SK-N-SH (cell line): ENCODE measurements around the gene BEST2. TPM values are rescaled to one million over a fixed set of nuclear protein-coding genes. Genes with fewer than 3 reads are reported as not detected.

Experiments
- CTCF ChIA-PET: fragments of 300-600, 350-600 bp; formaldehyde crosslinking; extraction: SDS; loops from one replicate; lab custom pipeline; 2021; lab: Yijun Ruan, JAX
- POLR2A ChIA-PET: fragments of 350-600 bp; sonication (Branson Sonifier 250); formaldehyde crosslinking; extraction: SDS; loops from one replicate; lab custom pipeline; 2020; ENCODE audit warnings: antibody characterized with exemption, inconsistent platforms; lab: Yijun Ruan, JAX
- DNase-seq: peaks from one replicate; pipeline ENCODE4 v3.0.0; 2012
- H2AFZ ChIP-seq: fragments of 200-600 bp; sonication (generic); 2 replicates; pipeline ENCODE4 v1.8.1; 2016; ENCODE audit warnings: antibody characterized with exemption, mild to moderate bottlenecking, low read depth
- H3F3A ChIP-seq: fragments of 200-600 bp; sonication (generic); replicated peaks from 2 replicates; pipeline ENCODE3; 2016; ENCODE audit warnings: antibody characterized with exemption, mild to moderate bottlenecking; ENCODE audit not compliant: insufficient read depth
- H3K27ac ChIP-seq, 2 experiments: fragments of 200-500 bp in 1 of 2; fragments of 200-600 bp in 1 of 2; sonication (Bioruptor generic) in 1 of 2; sonication (generic), shearing (Covaris generic) in 1 of 2; 2 replicates each; pipeline versions ENCODE4 v1.5.1 to v1.6.1; 2014 to 2016; ENCODE audit warnings: low read depth in 2 of 2, inconsistent platforms in 1 of 2, low read length in 1 of 2, mild to moderate bottlenecking in 1 of 2, mixed read lengths in 1 of 2
- H3K27me3 ChIP-seq: fragments of 200-600 bp; sonication (generic), shearing (Covaris generic); 2 replicates; pipeline ENCODE4 v1.6.1; 2016; ENCODE audit warnings: mixed run types; ENCODE audit not compliant: insufficient read depth
- H3K36me3 ChIP-seq, 2 experiments: fragments of 200-500 bp in 1 of 2; fragments of 200-600 bp in 1 of 2; sonication (Bioruptor generic) in 1 of 2; sonication (generic) in 1 of 2; replicated peaks in 1 of 2; 2 replicates each; pipeline versions ENCODE3 to v1.5.1; 2014 to 2016; ENCODE audit warnings: low read length in 1 of 2, mild to moderate bottlenecking in 1 of 2; ENCODE audit not compliant: insufficient read depth in 2 of 2, control insufficient read depth in 1 of 2
- H3K4me1 ChIP-seq, 2 experiments: fragments of 200-500 bp in 1 of 2; fragments of 200-600 bp in 1 of 2; sonication (Bioruptor generic) in 1 of 2; sonication (generic), shearing (Covaris generic) in 1 of 2; 2 replicates each; pipeline versions ENCODE4 v1.5.1 to v1.6.1; 2014 to 2016; ENCODE audit warnings: low read depth in 1 of 2, low read length in 1 of 2, mixed run types in 1 of 2; ENCODE audit not compliant: insufficient read depth in 2 of 2, control insufficient read depth in 1 of 2
- H3K4me2 ChIP-seq: fragments of 200-600 bp; sonication (generic), shearing (Covaris generic); 2 replicates; pipeline ENCODE4 v1.6.1; 2017; ENCODE audit warnings: mixed run types
- H3K4me3 ChIP-seq, 2 experiments: fragments of 200-500 bp in 1 of 2; fragments of 200-600 bp in 1 of 2; sonication (Bioruptor generic) in 1 of 2; sonication (generic), shearing (Covaris generic) in 1 of 2; 2 replicates each; pipeline versions ENCODE4 v1.5.1 to v1.8.1; 2014 to 2016; ENCODE audit warnings: low read depth in 2 of 2, inconsistent platforms in 1 of 2, low read length in 1 of 2, mild to moderate bottlenecking in 1 of 2, mixed read lengths in 1 of 2, moderate library complexity in 1 of 2
- H3K79me2 ChIP-seq: fragments of 200-600 bp; sonication (generic); 2 replicates; pipeline ENCODE4 v1.8.1; 2017; ENCODE audit warnings: mild to moderate bottlenecking; ENCODE audit not compliant: insufficient read depth
- H3K9ac ChIP-seq: fragments of 200-600 bp; sonication (generic); 2 replicates; pipeline ENCODE4 v1.6.1; 2017; ENCODE audit warnings: mixed run types
- H3K9me2 ChIP-seq: fragments of 200-600 bp; sonication (generic); 2 replicates; pipeline ENCODE4 v1.6.1; 2017; ENCODE audit warnings: mixed run types
- H3K9me3 ChIP-seq: fragments of 200-600 bp; sonication (generic); 2 replicates; pipeline ENCODE4 v1.6.1; 2017; ENCODE audit warnings: mixed run types, mild to moderate bottlenecking, moderate library complexity
- H4K20me1 ChIP-seq: fragments of 200-600 bp; sonication (generic); 2 replicates; pipeline ENCODE4 v1.6.1; 2017; ENCODE audit warnings: mild to moderate bottlenecking, mixed run types; ENCODE audit not compliant: insufficient read depth
- CHD2 ChIP-seq: fragments of 150-350 bp; IDR thresholded peaks from 2 replicates; pipeline ENCODE4 v1.6.1; 2018; ENCODE audit warnings: low read length; ENCODE audit not compliant: partially characterized antibody
- ELF1 ChIP-seq: IDR thresholded peaks from 2 replicates; pipeline ENCODE4 v1.4.0; 2012
- FOSL2 ChIP-seq: IDR thresholded peaks from 2 replicates; pipeline ENCODE4 v1.4.0; 2012; ENCODE audit warnings: low read depth, mild to moderate bottlenecking, moderate library complexity, borderline replicate concordance
- FOXM1 ChIP-seq: IDR thresholded peaks from 2 replicates; pipeline ENCODE4 v1.4.0; 2012; ENCODE audit warnings: low read depth, mild to moderate bottlenecking
- JUND ChIP-seq: IDR thresholded peaks from 2 replicates; pipeline ENCODE4 v1.4.0; 2012
- MEF2A ChIP-seq: IDR thresholded peaks from 2 replicates; pipeline ENCODE4 v1.4.0; 2012; ENCODE audit warnings: low read depth, borderline replicate concordance
- NFIC ChIP-seq: IDR thresholded peaks from 2 replicates; pipeline ENCODE4 v1.4.0; 2012; ENCODE audit warnings: borderline replicate concordance
- NRF1 ChIP-seq: IDR thresholded peaks from 2 replicates; pipeline ENCODE4 v1.6.1; 2012; ENCODE audit warnings: low read depth, mild to moderate bottlenecking, low read length
- RAD21 ChIP-seq: IDR thresholded peaks from 2 replicates; pipeline ENCODE4 v1.6.1; 2012; ENCODE audit warnings: mild to moderate bottlenecking, low read length
- RCOR1 ChIP-seq: fragments of 150-350 bp; IDR thresholded peaks from 2 replicates; pipeline ENCODE4 v1.6.1; 2017; ENCODE audit warnings: antibody characterized with exemption, low read length
- RXRA ChIP-seq: IDR thresholded peaks from 2 replicates; pipeline ENCODE4 v1.4.0; 2012; ENCODE audit warnings: low read depth, mild to moderate bottlenecking, borderline replicate concordance
- TEAD4 ChIP-seq: IDR thresholded peaks from 2 replicates; pipeline ENCODE4 v1.4.0; 2012; ENCODE audit warnings: mild to moderate bottlenecking, borderline replicate concordance; ENCODE audit not compliant: insufficient read depth
- WGBS: methylation state at CpG from one replicate; pipeline ENCODE4 v1.1.6; 2017; ENCODE audit warnings: low lambda C conversion rate; 5-methylcytosine and 5-hydroxymethylcytosine counted together
- polyA plus RNA-seq, 3 experiments: library from polyadenylated mRNA; depleted of rRNA; stranded (reverse); fragments of >200 nt; gene quantifications; 2 replicates each; pipeline ENCODE4 v1.2.3, GENCODE V29; 2012
- TF ChIP-seq, protein P1 (sequence below): fragments of 150-350 bp; IDR thresholded peaks from 2 replicates; pipeline ENCODE4 v1.6.1; 2017; ENCODE audit warnings: antibody characterized with exemption, low read length, low read depth, borderline replicate concordance
- TF ChIP-seq, protein P2 (sequence below): IDR thresholded peaks from 2 replicates; pipeline ENCODE4; 2012
- TF ChIP-seq, protein P3 (sequence below): fragments of 200-600 bp; sonication (generic); IDR thresholded peaks from 2 replicates; pipeline ENCODE4 v1.6.1; 2017; ENCODE audit warnings: antibody characterized with exemption, mild to moderate bottlenecking, moderate library complexity
- TF ChIP-seq, protein P4 (sequence below): fragments of 150-350 bp; IDR thresholded peaks from 2 replicates; pipeline ENCODE4 v1.6.1; 2016; ENCODE audit warnings: mild to moderate bottlenecking, low read depth, low read length

BEST2 gene
- polyA plus RNA-seq, 1 of the 3 experiments (the other 2 are of a cell fraction) = not detected

DNA sequence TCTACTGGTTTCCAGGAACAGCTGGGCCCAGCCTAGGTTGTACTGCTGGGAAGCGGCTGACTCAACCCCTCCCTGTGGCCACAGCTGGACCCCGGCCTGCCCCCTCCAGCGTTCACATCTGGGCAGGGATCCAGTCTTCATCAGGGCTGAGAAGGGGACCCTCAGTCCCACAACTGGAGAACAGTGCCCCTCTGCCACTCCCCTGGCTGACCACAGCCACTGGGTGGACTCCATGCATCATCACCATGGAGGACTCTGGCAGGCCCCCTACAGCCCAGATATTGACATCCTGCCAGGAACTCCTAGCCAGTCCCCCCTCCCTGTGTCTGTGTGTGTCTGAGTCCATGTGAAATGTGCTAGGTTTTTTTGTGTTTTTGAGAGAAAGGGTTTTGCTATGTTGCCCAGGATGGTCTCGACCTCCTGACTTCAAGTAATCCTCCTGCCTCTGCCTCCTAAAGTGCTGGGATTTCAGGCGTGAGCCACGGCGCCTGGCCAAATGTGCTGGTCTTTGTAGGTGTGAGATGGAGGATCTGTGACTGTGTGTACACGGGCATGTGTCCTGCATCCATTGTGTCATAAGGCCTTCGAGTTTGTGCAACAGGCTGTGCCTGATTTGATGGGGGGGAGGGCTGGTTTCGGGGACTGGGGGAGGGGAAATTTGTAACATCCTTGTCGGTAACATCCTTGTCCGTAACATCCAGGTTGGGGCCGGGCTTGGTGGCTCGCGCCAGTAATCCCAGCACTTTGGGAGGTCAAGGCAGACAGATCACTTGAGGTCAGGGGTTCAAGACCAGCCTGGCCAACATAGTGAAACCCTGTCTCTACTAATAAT, 27.8 kb downstream of the BEST2 start:
- Histone ChIP-seq H3K9me3 (no peaks in the 10 kb centered on the region), H3K9me2 (no peaks in the 10 kb centered on the region), H3K79me2 (no peaks in the 10 kb centered on the region), H3K27me3 (no peaks in the 10 kb centered on the region), H2AFZ (peak overlapping the region; percentile 80; the same call in 1 of the 2 replicates), H3K4me3 (peak overlapping the region in 1 of 2 experiments; percentile 52; a peak in 1 of 4 replicates), H3K9ac (peak overlapping the region; percentile 51; the same call in 1 of the 2 replicates), H3F3A (peaks cover 40% of the 10 kb centered on the region), H4K20me1 (no peaks in the 10 kb centered on the region), H3K4me2 (peak overlapping the region; percentile 91; the same call in 1 of the 2 replicates), H3K36me3 (no peaks in the 10 kb centered on the region), H3K4me1 (peaks cover 29 to 51% of the 10 kb centered on the region in 2 experiments; a peak in 3 of 4 replicates), H3K27ac (peak overlapping the region; percentile 90 to 98)
- POLR2A ChIA-PET = interaction anchor here (1.2 to 3.5 kb wide), 3 partner anchors 10 to 16 kb away, joined by 4 to 88 read pairs (median 22); partner anchors contain the start of gene JUNB
- peak; percentile 76 for DNase-seq
- CTCF ChIA-PET = interaction anchor here (1.2 to 12.1 kb wide), 8 partner anchors 9 to 68 kb away, joined by 3 to 447 read pairs (median 22); partner anchors contain the start of genes JUNB, MAST1, PRDX2 and RNASEH2A
- 67% methylated on average over 12 of the region's 15 CpGs for WGBS
- TF ChIP-seq, protein P1, sequence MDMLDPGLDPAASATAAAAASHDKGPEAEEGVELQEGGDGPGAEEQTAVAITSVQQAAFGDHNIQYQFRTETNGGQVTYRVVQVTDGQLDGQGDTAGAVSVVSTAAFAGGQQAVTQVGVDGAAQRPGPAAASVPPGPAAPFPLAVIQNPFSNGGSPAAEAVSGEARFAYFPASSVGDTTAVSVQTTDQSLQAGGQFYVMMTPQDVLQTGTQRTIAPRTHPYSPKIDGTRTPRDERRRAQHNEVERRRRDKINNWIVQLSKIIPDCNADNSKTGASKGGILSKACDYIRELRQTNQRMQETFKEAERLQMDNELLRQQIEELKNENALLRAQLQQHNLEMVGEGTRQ = no peak
- TF ChIP-seq NFIC (peak; percentile 56; the same call in 1 of the 2 replicates), CHD2 (peak; percentile 8), RAD21 (peak; percentile 40), MEF2A (no peak), JUND (no peak), RXRA (no peak)
- TF ChIP-seq, protein P2, sequence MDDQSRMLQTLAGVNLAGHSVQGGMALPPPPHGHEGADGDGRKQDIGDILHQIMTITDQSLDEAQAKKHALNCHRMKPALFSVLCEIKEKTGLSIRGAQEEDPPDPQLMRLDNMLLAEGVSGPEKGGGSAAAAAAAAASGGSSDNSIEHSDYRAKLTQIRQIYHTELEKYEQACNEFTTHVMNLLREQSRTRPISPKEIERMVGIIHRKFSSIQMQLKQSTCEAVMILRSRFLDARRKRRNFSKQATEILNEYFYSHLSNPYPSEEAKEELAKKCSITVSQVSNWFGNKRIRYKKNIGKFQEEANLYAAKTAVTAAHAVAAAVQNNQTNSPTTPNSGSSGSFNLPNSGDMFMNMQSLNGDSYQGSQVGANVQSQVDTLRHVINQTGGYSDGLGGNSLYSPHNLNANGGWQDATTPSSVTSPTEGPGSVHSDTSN = no peak
- TF ChIP-seq, protein P3, sequence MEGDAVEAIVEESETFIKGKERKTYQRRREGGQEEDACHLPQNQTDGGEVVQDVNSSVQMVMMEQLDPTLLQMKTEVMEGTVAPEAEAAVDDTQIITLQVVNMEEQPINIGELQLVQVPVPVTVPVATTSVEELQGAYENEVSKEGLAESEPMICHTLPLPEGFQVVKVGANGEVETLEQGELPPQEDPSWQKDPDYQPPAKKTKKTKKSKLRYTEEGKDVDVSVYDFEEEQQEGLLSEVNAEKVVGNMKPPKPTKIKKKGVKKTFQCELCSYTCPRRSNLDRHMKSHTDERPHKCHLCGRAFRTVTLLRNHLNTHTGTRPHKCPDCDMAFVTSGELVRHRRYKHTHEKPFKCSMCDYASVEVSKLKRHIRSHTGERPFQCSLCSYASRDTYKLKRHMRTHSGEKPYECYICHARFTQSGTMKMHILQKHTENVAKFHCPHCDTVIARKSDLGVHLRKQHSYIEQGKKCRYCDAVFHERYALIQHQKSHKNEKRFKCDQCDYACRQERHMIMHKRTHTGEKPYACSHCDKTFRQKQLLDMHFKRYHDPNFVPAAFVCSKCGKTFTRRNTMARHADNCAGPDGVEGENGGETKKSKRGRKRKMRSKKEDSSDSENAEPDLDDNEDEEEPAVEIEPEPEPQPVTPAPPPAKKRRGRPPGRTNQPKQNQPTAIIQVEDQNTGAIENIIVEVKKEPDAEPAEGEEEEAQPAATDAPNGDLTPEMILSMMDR = peak; percentile 21; the same call in 1 of the 2 replicates
- TF ChIP-seq, all 33 proteins: peak for 4

DNA sequence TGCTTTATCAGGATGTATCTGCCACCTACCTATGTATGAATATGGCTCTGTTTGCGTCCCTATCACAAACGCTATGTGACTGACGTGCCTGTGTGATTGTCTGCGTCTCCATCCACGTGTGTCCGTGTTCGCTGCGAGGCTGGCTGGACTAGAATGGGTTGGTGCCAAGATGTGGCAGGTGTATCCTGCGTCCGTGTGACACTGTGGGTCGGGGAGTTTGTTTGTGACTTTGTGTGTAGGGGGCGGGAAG, 30.5 kb downstream of the BEST2 start:
- Histone ChIP-seq H3K9me2 (no peaks in the 10 kb centered on the region), H3K9me3 (no peaks in the 10 kb centered on the region), H2AFZ (peak overlapping the region; percentile 66; the same call in 1 of the 2 replicates), H3K79me2 (no peaks in the 10 kb centered on the region), H3F3A (peaks cover 65% of the 10 kb centered on the region), H4K20me1 (no peaks in the 10 kb centered on the region), H3K9ac (peak overlapping the region; percentile 68; the same call in 1 of the 2 replicates), H3K27me3 (no peaks in the 10 kb centered on the region), H3K27ac (peak overlapping the region; percentile 97 to 98), H3K4me3 (peak overlapping the region; percentile 51 to 59)
- DNase-seq = no peak
- 42% methylated on average over 12 of the region's 12 CpGs for WGBS
- POLR2A ChIA-PET = interaction anchor here (0.7 to 2.1 kb wide), 5 partner anchors 10 to 1444 kb away, joined by 3 to 63 read pairs (median 4); partner anchors contain the start of genes FBXW9, GET3 and JUNB
- CTCF ChIA-PET = interaction anchor here (1.0 to 12.1 kb wide), 5 partner anchors 15 to 273 kb away, joined by 3 to 447 read pairs (median 7); partner anchors contain the start of genes JUNB, PRDX2 and THSD8
- TF ChIP-seq MEF2A = no peak
- TF ChIP-seq, protein P2 = no peak
- TF ChIP-seq TEAD4 = no peak
- no peak for TF ChIP-seq NFIC
- TF ChIP-seq, protein P4, sequence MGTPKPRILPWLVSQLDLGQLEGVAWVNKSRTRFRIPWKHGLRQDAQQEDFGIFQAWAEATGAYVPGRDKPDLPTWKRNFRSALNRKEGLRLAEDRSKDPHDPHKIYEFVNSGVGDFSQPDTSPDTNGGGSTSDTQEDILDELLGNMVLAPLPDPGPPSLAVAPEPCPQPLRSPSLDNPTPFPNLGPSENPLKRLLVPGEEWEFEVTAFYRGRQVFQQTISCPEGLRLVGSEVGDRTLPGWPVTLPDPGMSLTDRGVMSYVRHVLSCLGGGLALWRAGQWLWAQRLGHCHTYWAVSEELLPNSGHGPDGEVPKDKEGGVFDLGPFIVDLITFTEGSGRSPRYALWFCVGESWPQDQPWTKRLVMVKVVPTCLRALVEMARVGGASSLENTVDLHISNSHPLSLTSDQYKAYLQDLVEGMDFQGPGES = no peak
- TF ChIP-seq FOXM1 = no peak
- TF ChIP-seq ELF1 = no peak
- TF ChIP-seq NRF1 = no peak
- TF ChIP-seq RCOR1 = no peak
- no peak for TF ChIP-seq FOSL2
- TF ChIP-seq, all 33 proteins: peak for 0
- H3K36me3 ChIP-seq = no peaks in the 10 kb centered on the region
- H3K4me1 ChIP-seq = peaks cover 42 to 70% of the 10 kb centered on the region in 2 experiments; a peak in 3 of 4 replicates
- H3K4me2 ChIP-seq = peak overlapping the region; percentile 91
